ENCODE measurements around the gene NDRG4.

DNA sequence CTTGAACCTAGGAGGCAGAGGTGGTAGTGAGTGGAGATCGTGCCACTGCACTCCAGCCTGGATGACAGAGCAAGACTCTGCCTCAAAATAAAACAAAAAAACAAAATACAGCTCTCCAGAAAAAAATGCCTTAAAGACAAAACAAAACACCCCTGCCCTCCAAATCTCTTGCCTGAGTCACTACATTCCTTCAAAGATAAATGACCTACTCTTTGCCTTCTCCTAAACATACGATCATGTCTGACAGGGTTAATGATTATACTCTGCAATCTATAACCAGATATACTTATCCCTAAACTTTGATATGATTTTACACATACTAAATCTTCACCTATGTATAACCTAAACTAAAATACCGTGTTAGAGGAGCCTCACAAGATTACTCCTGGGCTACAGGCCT, 13.9 kb downstream of the NDRG4 start:
- TF ChIP-seq, protein P1, sequence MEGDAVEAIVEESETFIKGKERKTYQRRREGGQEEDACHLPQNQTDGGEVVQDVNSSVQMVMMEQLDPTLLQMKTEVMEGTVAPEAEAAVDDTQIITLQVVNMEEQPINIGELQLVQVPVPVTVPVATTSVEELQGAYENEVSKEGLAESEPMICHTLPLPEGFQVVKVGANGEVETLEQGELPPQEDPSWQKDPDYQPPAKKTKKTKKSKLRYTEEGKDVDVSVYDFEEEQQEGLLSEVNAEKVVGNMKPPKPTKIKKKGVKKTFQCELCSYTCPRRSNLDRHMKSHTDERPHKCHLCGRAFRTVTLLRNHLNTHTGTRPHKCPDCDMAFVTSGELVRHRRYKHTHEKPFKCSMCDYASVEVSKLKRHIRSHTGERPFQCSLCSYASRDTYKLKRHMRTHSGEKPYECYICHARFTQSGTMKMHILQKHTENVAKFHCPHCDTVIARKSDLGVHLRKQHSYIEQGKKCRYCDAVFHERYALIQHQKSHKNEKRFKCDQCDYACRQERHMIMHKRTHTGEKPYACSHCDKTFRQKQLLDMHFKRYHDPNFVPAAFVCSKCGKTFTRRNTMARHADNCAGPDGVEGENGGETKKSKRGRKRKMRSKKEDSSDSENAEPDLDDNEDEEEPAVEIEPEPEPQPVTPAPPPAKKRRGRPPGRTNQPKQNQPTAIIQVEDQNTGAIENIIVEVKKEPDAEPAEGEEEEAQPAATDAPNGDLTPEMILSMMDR (IDR thresholded peaks at IDR 0.05) = no peak
- TF ChIP-seq POLR2A (IDR thresholded peaks at IDR 0.05) = no peak
